Mesendoderm (in vitro differentiated cells): Measurements from ENCODE around the gene MYT1.

Experiments used
- DNase-seq: peaks from one replicate; pipeline ENCODE4 v3.0.0; 2013
- H2AK5ac ChIP-seq: 2 replicates; pipeline ENCODE4 v1.6.1; 2013; ENCODE audit warnings: low read length, inconsistent platforms
- H2BK120ac ChIP-seq: 2 replicates; pipeline ENCODE4 v1.6.1; 2013; ENCODE audit warnings: low read depth, mild to moderate bottlenecking, low read length, moderate library complexity, mixed read lengths
- H2BK15ac ChIP-seq: replicated peaks from 2 replicates; pipeline ENCODE4 v1.6.1; 2013; ENCODE audit warnings: low read depth, mild to moderate bottlenecking, moderate library complexity
- H2BK5ac ChIP-seq: 2 replicates; pipeline ENCODE4 v1.6.1; 2013; ENCODE audit warnings: low read length, inconsistent platforms
- H3K18ac ChIP-seq: 2 replicates; pipeline ENCODE4 v1.6.1; 2013; ENCODE audit warnings: mild to moderate bottlenecking, low read length, mixed read lengths
- H3K23ac ChIP-seq: one replicate; pipeline ENCODE4 v1.6.1; 2013; ENCODE audit warnings: low read length
- H3K27ac ChIP-seq: 2 replicates; pipeline ENCODE4 v1.5.1; 2013; ENCODE audit warnings: low read depth, mild to moderate bottlenecking, inconsistent platforms, low read length, moderate library complexity
- H3K27me3 ChIP-seq: 2 replicates; pipeline ENCODE4 v1.6.1; 2013; ENCODE audit warnings: low read length, control low read depth, mild to moderate bottlenecking, inconsistent platforms; ENCODE audit not compliant: insufficient read depth, poor library complexity
- H3K36me3 ChIP-seq: 2 replicates; pipeline ENCODE4 v1.6.1; 2013; ENCODE audit warnings: low read length, inconsistent platforms; ENCODE audit not compliant: control insufficient read depth, insufficient read depth
- H3K4ac ChIP-seq: one replicate; pipeline ENCODE4 v1.6.1; 2013; ENCODE audit warnings: low read depth, mild to moderate bottlenecking, low read length, moderate library complexity
- H3K4me1 ChIP-seq: 2 replicates; pipeline ENCODE4 v1.6.1; 2013; ENCODE audit warnings: low read depth, low read length, inconsistent platforms; ENCODE audit not compliant: control insufficient read depth
- H3K4me2 ChIP-seq: 2 replicates; pipeline ENCODE4 v1.6.1; 2013; ENCODE audit warnings: low read length
- H3K4me3 ChIP-seq: 2 replicates; pipeline ENCODE4 v1.5.1; 2013; ENCODE audit warnings: mild to moderate bottlenecking, low read length
- H3K56ac ChIP-seq: one replicate; pipeline ENCODE4 v1.6.1; 2013; ENCODE audit warnings: low read length
- H3K79me1 ChIP-seq: 2 replicates; pipeline ENCODE4 v1.6.1; 2013; ENCODE audit warnings: low read length, inconsistent platforms
- H3K79me2 ChIP-seq: 2 replicates; pipeline ENCODE4 v1.6.1; 2013; ENCODE audit warnings: mild to moderate bottlenecking, low read length; ENCODE audit not compliant: control insufficient read depth, insufficient read depth
- H3K9ac ChIP-seq: 2 replicates; pipeline ENCODE4 v1.6.1; 2013; ENCODE audit warnings: low read length, inconsistent platforms
- H4K5ac ChIP-seq: one replicate; pipeline ENCODE4 v1.6.1; 2013; ENCODE audit warnings: low read length
- H4K8ac ChIP-seq: one replicate; pipeline ENCODE4 v1.6.1; 2013; ENCODE audit warnings: low read depth, mild to moderate bottlenecking, control low read depth, low read length, moderate library complexity
- WGBS: extraction: QIAGEN DNeasy Blood & Tissue Kit; methylation state at CpG from one replicate; pipeline ENCODE4 v1.1.7; 2013; ENCODE audit warnings: low lambda C conversion rate, missing lambda C conversion rate; ENCODE audit not compliant: insufficient coverage; ENCODE audit errors: extremely low coverage; 5-methylcytosine and 5-hydroxymethylcytosine counted together

Gene MYT1

DNA sequence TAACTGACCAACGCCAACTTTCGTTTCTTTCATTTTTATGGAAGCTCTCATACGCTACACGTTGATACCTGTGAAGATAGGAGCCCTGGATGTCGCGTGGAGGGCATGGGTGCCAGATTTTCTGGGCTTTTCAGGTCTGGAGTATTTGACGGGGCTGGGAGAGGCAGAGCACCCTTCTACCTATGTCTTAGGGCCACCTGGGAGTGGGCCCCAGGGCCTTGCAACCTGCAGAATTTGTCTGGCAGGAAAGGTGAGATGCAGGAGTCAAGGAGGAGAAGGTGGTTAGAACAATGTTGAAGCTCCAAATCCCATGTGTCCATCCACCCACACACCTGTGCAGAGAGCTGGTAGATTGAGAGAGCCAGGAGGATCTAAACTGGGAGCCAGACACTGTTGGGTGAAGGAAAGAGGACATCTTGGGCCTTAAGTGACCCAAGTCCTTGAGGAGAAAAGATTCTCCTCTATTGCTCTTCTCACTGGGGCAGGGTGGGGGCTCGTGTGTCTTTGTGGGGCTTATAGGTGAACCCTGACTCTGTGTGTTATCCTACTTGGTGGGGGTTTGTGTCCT, 63.9 kb downstream of the MYT1 start:
- Histone ChIP-seq H3K9ac (no peak overlapping the region), H3K27me3 (no peaks in the 10 kb centered on the region), H3K4me1 (peaks cover 2% of the 10 kb centered on the region), H2BK120ac (no peak overlapping the region), H3K56ac (no peak overlapping the region), H3K4ac (no peak overlapping the region), H2BK15ac (no peak overlapping the region), H3K36me3 (no peaks in the 10 kb centered on the region), H2AK5ac (no peak overlapping the region), H4K8ac (no peak overlapping the region), H3K79me1 (no peaks in the 10 kb centered on the region), H3K27ac (no peak overlapping the region), H3K23ac (no peak overlapping the region), H4K5ac (no peak overlapping the region), H3K4me3 (no peak overlapping the region), H2BK5ac (no peak overlapping the region), H3K18ac (no peak overlapping the region), H3K4me2 (no peak overlapping the region), H3K79me2 (no peaks in the 10 kb centered on the region)
- DNase-seq, result no peak
- no CpG with 5 or more reads among the region's 8 CpGs for WGBS

DNA sequence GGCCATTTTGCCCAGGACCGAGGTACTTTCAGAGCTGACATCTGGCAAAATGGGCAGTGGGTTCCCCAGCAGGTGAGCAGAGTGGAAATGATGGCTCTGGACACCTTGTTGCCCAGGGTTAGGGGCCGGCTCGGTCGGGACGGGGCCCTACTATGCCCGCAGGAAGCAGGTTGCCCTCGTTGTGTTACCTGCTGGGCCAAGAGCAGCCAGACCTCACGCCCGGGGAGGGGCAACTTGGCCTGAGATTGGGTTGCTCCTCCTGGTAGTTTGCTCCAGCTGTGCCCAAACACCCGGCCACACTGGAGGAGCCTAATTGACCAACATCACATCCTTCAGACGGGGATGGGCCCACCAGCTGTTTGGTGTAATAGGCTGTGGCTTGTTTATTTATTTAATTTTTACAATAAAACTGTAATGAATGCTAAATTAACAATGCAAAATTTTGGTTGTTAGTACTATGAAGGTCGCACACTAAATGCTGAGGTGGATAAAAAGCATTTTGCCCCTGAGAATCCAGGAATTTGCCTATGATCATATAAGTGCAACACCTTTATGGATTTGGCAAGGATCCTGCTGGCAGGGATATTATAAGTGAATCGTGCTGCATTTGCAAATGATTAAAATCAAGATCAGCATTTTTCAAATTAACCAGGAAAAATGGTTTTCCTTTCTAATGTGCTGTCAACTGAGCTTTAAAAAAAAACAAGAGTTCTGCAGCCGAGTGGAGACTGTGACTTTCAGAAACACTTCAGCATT, 64.7 kb downstream of the MYT1 start:
- Histone ChIP-seq H3K27ac (no peak overlapping the region), H3K9ac (no peak overlapping the region), H3K4me2 (no peak overlapping the region), H3K79me2 (no peaks in the 10 kb centered on the region), H3K56ac (no peak overlapping the region), H3K23ac (no peak overlapping the region), H3K4me1 (no peaks in the 10 kb centered on the region), H2AK5ac (no peak overlapping the region), H3K36me3 (no peaks in the 10 kb centered on the region), H3K4me3 (no peak overlapping the region), H3K79me1 (no peaks in the 10 kb centered on the region), H3K18ac (no peak overlapping the region), H3K27me3 (no peaks in the 10 kb centered on the region), H2BK5ac (no peak overlapping the region), H4K8ac (no peak overlapping the region), H2BK120ac (no peak overlapping the region), H2BK15ac (no peak overlapping the region), H3K4ac (no peak overlapping the region), H4K5ac (no peak overlapping the region)
- no peak for DNase-seq
- no CpG with 5 or more reads among the region's 14 CpGs for WGBS

DNA sequence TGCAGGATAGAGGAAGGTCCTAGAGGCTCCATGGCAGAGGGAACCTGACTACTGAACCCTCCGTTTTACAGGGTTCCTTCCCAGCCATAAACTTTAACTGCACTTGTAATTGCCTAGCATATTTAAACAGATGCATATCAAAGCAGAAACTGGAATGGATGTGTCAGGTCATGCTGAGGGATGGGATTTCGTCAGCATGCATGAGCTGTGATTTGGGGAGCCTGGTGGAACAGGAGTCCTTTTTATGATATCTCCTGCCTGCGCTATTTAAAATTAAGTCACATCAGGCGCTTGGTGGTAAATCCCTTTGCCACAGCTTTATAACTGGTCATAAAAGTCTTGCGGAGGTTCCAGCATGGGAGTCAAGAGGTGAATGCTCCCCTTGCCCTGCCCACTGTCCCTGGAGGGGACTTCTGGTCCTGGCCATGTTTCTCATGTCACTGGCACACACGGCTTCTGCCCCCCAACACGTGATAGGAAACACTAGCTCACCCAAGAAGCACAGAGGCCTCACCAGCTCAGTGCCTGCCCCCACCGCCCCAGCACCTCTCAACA, 65.3 kb downstream of the MYT1 start:
- WGBS, result no CpG with 5 or more reads among the region's 8 CpGs
- no peak overlapping the region for H3K27ac ChIP-seq
- DNase-seq, result no peak
- H2BK5ac ChIP-seq, result no peak overlapping the region
- no peak overlapping the region for H4K8ac ChIP-seq
- no peak overlapping the region for H3K56ac ChIP-seq
- no peaks in the 10 kb centered on the region for H3K4me1 ChIP-seq
- H3K79me1 ChIP-seq, result no peaks in the 10 kb centered on the region
- H3K23ac ChIP-seq, result no peak overlapping the region
- no peak overlapping the region for H2AK5ac ChIP-seq
- no peak overlapping the region for H2BK120ac ChIP-seq
- H3K18ac ChIP-seq, result no peak overlapping the region
- H3K79me2 ChIP-seq, result no peaks in the 10 kb centered on the region
- no peak overlapping the region for H3K4me3 ChIP-seq
- H4K5ac ChIP-seq, result no peak overlapping the region
- no peak overlapping the region for H3K4ac ChIP-seq
- H3K4me2 ChIP-seq, result no peak overlapping the region
- H2BK15ac ChIP-seq, result no peak overlapping the region
- no peak overlapping the region for H3K9ac ChIP-seq
- H3K36me3 ChIP-seq, result no peaks in the 10 kb centered on the region
- no peaks in the 10 kb centered on the region for H3K27me3 ChIP-seq

DNA sequence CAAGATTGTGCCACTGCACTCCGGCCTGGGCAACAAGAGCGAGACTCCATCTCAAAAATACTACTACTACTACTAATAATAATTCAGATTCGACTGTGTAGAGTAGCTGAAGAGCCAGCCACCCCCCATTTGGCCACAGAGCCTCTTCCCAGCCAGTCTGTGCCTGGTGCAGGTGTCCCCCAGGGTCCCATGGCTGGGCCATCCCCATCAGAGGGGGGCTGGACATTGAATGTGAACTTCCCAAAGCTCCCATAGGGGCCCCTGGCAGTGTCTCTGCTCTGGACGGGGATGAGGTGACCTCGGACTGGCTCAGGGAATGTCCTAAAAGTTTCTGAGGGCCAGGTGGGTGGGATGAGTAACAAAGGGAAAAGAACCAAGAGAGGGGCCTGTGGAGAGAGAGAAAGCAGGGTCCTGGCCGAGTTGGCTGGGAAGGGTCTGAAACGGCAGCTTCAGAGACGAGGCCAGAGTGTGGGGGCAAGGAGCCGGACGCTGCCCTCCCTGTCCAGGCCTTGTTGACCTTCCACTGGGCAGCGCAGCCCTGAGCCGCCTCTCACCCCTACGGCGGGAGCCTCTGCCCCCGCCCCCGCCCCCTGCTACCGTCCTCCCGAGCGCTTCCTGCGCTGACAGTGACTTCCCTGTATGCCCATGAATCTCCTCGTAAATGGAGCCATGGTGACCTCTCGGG, 66.4 kb downstream of the MYT1 start:
- no peak overlapping the region for H3K18ac ChIP-seq
- no peak overlapping the region for H3K9ac ChIP-seq
- no peak overlapping the region for H3K23ac ChIP-seq
- H3K4ac ChIP-seq, result no peak overlapping the region
- no peaks in the 10 kb centered on the region for H3K4me1 ChIP-seq
- no peaks in the 10 kb centered on the region for H3K79me1 ChIP-seq
- no peak overlapping the region for H3K4me3 ChIP-seq
- H2BK120ac ChIP-seq, result no peak overlapping the region
- H3K56ac ChIP-seq, result no peak overlapping the region
- H3K79me2 ChIP-seq, result no peaks in the 10 kb centered on the region
- H4K5ac ChIP-seq, result no peak overlapping the region
- no peak overlapping the region for H3K4me2 ChIP-seq
- no peak overlapping the region for H3K27ac ChIP-seq
- H3K27me3 ChIP-seq, result no peaks in the 10 kb centered on the region
- H2BK5ac ChIP-seq, result no peak overlapping the region
- no peak overlapping the region for H2BK15ac ChIP-seq
- no peak overlapping the region for H4K8ac ChIP-seq
- DNase-seq, result no peak
- no peak overlapping the region for H2AK5ac ChIP-seq
- no CpG with 5 or more reads among the region's 22 CpGs for WGBS
- no peaks in the 10 kb centered on the region for H3K36me3 ChIP-seq

DNA sequence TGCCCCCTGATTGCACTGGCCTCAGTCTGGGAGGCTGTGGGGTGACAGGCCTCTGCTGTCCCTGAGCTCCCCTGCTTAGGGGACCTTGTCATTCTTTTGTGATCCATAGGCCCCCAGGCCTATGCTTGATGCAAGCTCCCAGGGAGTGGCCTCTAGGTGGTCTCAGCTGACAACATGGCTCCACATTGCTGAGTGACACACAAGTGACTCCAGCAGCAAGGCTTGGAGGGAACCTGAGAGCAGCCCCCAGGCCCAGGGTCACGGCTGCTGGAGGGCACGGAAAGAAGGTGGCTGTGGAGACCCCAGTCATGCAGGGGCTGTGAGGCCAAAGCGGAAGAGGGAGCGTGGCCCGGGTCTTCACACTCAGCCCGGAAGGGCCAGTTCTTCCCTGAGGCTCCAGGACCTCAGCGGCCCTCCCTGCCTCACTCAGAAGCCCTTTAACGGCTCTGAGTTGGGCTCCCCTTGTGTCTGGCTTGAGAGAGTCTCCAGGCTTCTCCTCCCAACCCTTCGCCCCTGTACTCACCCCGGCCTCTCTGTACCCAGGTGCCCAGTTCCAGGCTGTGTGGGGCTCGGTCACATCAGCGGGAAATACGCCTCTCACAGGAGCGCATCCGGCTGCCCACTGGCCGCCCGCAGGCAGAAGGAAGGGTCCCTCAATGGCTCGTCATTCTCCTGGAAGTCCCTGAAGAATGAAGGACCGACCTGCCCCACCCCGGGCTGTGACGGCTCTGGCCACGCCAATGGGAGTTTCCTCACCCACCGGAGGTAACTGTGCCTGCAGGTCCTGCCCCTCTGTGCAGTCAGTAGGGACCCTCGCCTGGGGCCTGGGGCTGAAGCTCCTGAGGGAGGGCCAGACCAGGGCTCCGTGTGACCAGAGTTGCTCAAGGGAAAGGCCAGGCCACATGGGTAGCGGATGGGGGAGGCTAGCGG, 67.6 kb downstream of the MYT1 start:
- Histone ChIP-seq H4K5ac (no peak overlapping the region), H3K36me3 (no peaks in the 10 kb centered on the region), H4K8ac (no peak overlapping the region), H2BK120ac (no peak overlapping the region), H3K4me2 (no peak overlapping the region), H3K79me1 (no peaks in the 10 kb centered on the region), H3K23ac (no peak overlapping the region), H3K79me2 (no peaks in the 10 kb centered on the region), H3K4ac (no peak overlapping the region), H2AK5ac (no peak overlapping the region), H3K56ac (no peak overlapping the region), H2BK5ac (no peak overlapping the region), H2BK15ac (no peak overlapping the region), H3K4me3 (no peak overlapping the region), H3K4me1 (no peaks in the 10 kb centered on the region), H3K27ac (no peak overlapping the region), H3K27me3 (no peaks in the 10 kb centered on the region), H3K9ac (no peak overlapping the region), H3K18ac (no peak overlapping the region)
- DNase-seq, result no peak
- no CpG with 5 or more reads among the region's 27 CpGs for WGBS
